Measurements from ENCODE around the gene GARIN3.

GRCh38 chr5:157132281-157132612, 33.8 kb downstream of the GARIN3 start:
- TF ChIP-seq CTCF (IDR thresholded peaks at IDR 0.05; ENCODE audit: low read length): no peak
- no peak for TF ChIP-seq EZH2 (optimal IDR thresholded peaks at IDR 0.05; ENCODE audit: low read depth, low read length)
- TF ChIP-seq EZH2phosphoT487 (IDR thresholded peaks at IDR 0.05; ENCODE audit: low read length): no peak

Data from MM.1S (cell line).